Vagina (tissue), 2 donors: ENCODE measurements around the gene CRADD. TPM values are rescaled to one million over a fixed set of nuclear protein-coding genes. Genes with fewer than 3 reads are reported as not detected.
"Not testable (repeated sequence)": the region's sequence is repeated elsewhere in the genome, so short reads cannot be mapped to it uniquely, and the experiment has no call there.

Experiments used
- DNase-seq, 2 donors: peaks; one replicate each; pipeline ENCODE4 v3.0.0-alpha.2; 2017; ENCODE audit errors: extremely low spot score in 2 of 2
- H3K27ac ChIP-seq: fragments of 200-600 bp; sonication (generic); one replicate; pipeline ENCODE4 v1.5.1; 2019
- H3K27me3 ChIP-seq: fragments of 200-600 bp; sonication (generic); one replicate; pipeline ENCODE4 v1.5.1; 2019
- H3K36me3 ChIP-seq, 2 donors: fragments of 200-600 bp; sonication (generic); one replicate each; pipeline ENCODE4 v1.5.1; 2017 to 2019
- H3K4me1 ChIP-seq: fragments of 200-600 bp; sonication (generic); one replicate; pipeline ENCODE4 v1.5.1; 2019
- H3K4me3 ChIP-seq, 2 donors: fragments of 200-600 bp; sonication (generic); 1 replicate in 1 of 2; 2 replicates in 1 of 2; pipeline ENCODE4 v1.5.1; 2016 to 2019
- H3K9me3 ChIP-seq: fragments of 200-600 bp; sonication (generic); one replicate; pipeline ENCODE4 v1.5.1; 2019
- CTCF ChIP-seq, 3 experiments: fragments of 450-650 bp in 2 of 3; fragments of 200-600 bp in 1 of 3; sonication (generic) in 1 of 3; IDR thresholded peaks; one replicate each; pipeline ENCODE4 v1.5.1; 2017 to 2019; ENCODE audit warnings: antibody characterized with exemption in 3 of 3, mild to moderate bottlenecking in 2 of 3, moderate library complexity in 2 of 3
- POLR2A ChIP-seq, 2 donors: fragments of 450-650 bp; IDR thresholded peaks; one replicate each; pipeline ENCODE4 v1.6.1; 2017; ENCODE audit warnings: antibody characterized with exemption in 2 of 2, mild to moderate bottlenecking in 2 of 2, moderate library complexity in 2 of 2
- POLR2AphosphoS5 ChIP-seq, 2 donors: sonication (generic); formaldehyde crosslinking; IDR thresholded peaks; one replicate each; pipeline ENCODE4 v1.9.0; 2017; ENCODE audit warnings: antibody characterized with exemption in 2 of 2, mild to moderate bottlenecking in 2 of 2, low read depth in 1 of 2; ENCODE audit not compliant: insufficient read depth in 1 of 2
- intact Hi-C: fragments of 100-400 bp; cut with DNase I; formaldehyde crosslinking; loops from one replicate; pipeline ENCODE4 v1.15.1; 2023
- total RNA-seq: library from RNA; depleted of rRNA; stranded (reverse); fragments of >200 nt; gene quantifications from one replicate; pipeline ENCODE4 v1.2.3, GENCODE V29; 2016

CRADD gene
- total RNA-seq, 1 donor from 2014 or later: 40.8 TPM

DNA sequence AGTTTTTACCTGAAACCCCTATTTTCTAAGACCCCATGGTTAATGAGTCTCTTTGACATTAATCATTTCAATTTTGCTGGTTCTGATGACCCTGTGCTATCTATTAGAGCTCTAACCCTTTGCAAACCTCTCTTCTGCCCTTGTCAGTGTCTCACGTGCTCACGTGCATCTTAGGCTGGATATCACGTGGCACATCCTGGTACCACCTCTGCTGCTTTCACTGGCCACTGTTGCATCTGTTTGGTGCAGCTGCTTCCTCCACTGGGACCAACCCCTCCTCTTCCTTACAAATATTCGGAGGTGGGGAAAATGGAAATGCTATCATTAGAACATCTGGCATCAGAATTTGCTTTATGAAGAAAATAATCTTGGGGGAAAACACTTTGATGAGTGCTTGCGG, 119.6 kb downstream of the CRADD start:
- intact Hi-C loops: no loop called here
- Histone ChIP-seq H3K4me3 (no peak overlapping the region), H3K36me3 (no peaks in the 10 kb centered on the region), H3K4me1 (no peaks in the 10 kb centered on the region), H3K9me3 (no peaks in the 10 kb centered on the region), H3K27me3 (no peaks in the 10 kb centered on the region), H3K27ac (no peak overlapping the region)
- no peak for TF ChIP-seq CTCF (IDR thresholded peaks at IDR 0.05)
- TF ChIP-seq POLR2A (IDR thresholded peaks at IDR 0.05): no peak
- no peak for TF ChIP-seq POLR2AphosphoS5 (IDR thresholded peaks at IDR 0.05; ENCODE audit: insufficient read depth in 1 of 2, low read depth in 1 of 2)
- no peak for DNase-seq

- Histone ChIP-seq H3K9me3 (no peaks in the 10 kb centered on the region), H3K27me3 (no peaks in the 10 kb centered on the region), H3K36me3 (no peaks in the 10 kb centered on the region), H3K27ac (no peak overlapping the region), H3K4me3 (no peak overlapping the region), H3K4me1 (peaks cover 12% of the 10 kb centered on the region)
- DNase-seq: no peak
- intact Hi-C loops: no loop called here
- TF ChIP-seq POLR2AphosphoS5 (IDR thresholded peaks at IDR 0.05; ENCODE audit: insufficient read depth in 1 of 2, low read depth in 1 of 2) (no peak), CTCF (IDR thresholded peaks at IDR 0.05) (no peak)
Observed at GRCh38 chr12:93798279-93799151, 121.3 kb downstream of the CRADD start.

- peaks cover 32% of the 10 kb centered on the region for H3K4me1 ChIP-seq
- H3K9me3 ChIP-seq, DNase-seq, H3K27me3 ChIP-seq, intact Hi-C loops, H3K36me3 ChIP-seq, H3K4me3 ChIP-seq, H3K27ac ChIP-seq: not testable (repeated sequence)
Observed at GRCh38 chr12:93801666-93802065, 124.5 kb downstream of the CRADD start.

DNA sequence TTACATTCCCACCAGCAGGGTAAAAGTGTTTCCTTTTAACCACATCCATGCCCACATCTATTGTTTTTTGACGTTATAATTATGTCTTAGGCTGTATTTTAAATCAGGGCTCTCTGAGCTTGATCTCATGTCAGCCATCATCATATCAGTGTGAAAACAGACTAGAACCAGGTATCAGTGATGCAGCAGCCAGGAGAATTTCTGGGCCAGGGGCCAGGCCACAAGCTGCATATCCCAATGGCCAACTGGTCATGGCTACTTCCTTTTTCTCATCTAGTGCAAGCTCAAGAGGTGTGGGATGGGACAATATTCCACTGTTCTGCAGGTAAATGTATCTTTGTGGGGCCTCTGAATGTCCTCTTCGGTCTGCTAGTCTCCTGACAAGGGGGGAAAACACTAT, 125.1 kb downstream of the CRADD start:
- Histone ChIP-seq H3K4me1 (peaks cover 32% of the 10 kb centered on the region), H3K4me3 (no peak overlapping the region), H3K27ac (peak overlapping the region; percentile 84), H3K27me3 (no peaks in the 10 kb centered on the region), H3K36me3 (no peaks in the 10 kb centered on the region), H3K9me3 (no peaks in the 10 kb centered on the region)
- TF ChIP-seq CTCF (IDR thresholded peaks at IDR 0.05): no peak
- no peak for DNase-seq
- intact Hi-C loops: no loop called here

DNA sequence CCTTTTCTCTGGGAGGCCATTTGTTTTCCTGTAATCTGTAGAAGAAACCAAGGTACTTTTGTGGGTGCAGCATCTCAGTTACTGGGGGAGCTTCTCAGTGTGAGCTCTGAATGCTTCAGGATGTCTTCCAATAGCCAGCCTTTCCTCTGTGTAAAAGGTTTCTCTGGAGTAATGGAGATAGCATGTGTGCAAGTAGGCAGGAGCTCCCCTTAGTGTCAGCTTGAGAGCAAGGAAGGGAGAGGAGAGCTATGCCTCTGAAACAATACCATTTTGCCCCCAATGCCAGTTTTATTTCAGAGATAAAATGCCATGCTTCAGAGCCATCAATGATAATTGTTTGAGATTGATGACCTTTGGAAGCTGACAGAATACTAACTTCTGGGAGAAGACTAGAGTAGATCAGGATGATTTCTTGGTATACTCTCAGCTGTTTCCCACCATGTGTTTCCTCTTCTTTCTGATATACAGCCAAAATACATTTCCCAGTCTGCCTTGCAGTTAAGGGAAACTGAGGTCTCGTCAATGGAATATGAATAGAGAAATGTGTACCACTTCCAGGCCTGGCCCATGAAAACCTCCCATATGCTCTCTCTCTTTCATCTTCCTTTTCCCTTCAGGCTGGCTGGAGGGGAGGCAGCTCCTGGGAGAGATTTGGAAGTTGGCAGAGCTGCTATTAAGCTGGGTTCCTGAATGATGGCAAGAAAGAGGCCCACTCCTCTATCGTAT, 125.7 kb downstream of the CRADD start:
- Histone ChIP-seq H3K36me3 (no peaks in the 10 kb centered on the region), H3K9me3 (no peaks in the 10 kb centered on the region), H3K4me1 (peaks cover 32% of the 10 kb centered on the region), H3K27ac (peak overlapping the region; percentile 84), H3K4me3 (no peak overlapping the region), H3K27me3 (no peaks in the 10 kb centered on the region)
- TF ChIP-seq POLR2AphosphoS5 (IDR thresholded peaks at IDR 0.05; ENCODE audit: insufficient read depth in 1 of 2, low read depth in 1 of 2) (no peak), POLR2A (IDR thresholded peaks at IDR 0.05) (no peak), CTCF (IDR thresholded peaks at IDR 0.05) (no peak)
- no peak for DNase-seq
- intact Hi-C loops: no loop called here
